ENCODE results near the gene CDC26. TPM values are rescaled to one million over a fixed set of nuclear protein-coding genes. Genes with fewer than 3 reads are reported as not detected.

CDC26 gene
- total RNA-seq, 1 experiment from 2014 or later, result 51.6 TPM

DNA sequence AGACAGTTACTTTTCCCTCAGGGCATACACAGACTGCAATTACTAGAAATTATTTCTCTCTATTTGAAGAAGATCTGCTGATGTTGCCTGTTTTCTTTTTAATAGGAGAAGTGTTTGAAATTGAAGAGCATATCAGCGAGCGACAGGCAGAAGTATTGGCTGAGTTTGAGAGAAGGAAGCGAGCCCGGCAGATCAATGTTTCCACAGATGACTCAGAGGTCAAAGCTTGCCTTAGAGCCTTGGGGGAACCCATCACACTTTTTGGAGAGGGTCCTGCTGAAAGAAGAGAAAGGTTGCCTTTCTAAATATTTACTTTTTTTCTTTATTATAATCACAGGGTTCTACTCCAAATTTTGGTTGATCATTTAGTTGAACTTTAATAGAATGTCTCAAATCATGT, 3.5 kb upstream of the CDC26 start:
- Mint-ChIP-seq H3K36me3 (ENCODE audit: insufficient read depth, unreplicated experiment) (peaks cover 68% of the 10 kb centered on the region), H3K27ac (ENCODE audit: low read depth, unreplicated experiment) (no peak overlapping the region), H3K9me3 (ENCODE audit: unreplicated experiment) (no peaks in the 10 kb centered on the region), H3K4me3 (ENCODE audit: unreplicated experiment) (no peak overlapping the region), H3K4me1 (ENCODE audit: insufficient read depth, unreplicated experiment) (peaks cover 15% of the 10 kb centered on the region), H3K27me3 (ENCODE audit: insufficient read depth, unreplicated experiment) (no peaks in the 10 kb centered on the region)
- POLR2A ChIA-PET, result interaction anchor here (8.1 kb wide), 1 partner anchor 58 kb away, joined by 99 read pairs; the partner anchor contains the start of genes FKBP15 and SLC31A1
- no TSS peak for BruUV-seq (replicated peaks)
- CTCF ChIA-PET, result no interaction called here
- no peak for DNase-seq (ENCODE audit: unreplicated experiment)
- no peak for TF ChIP-seq CTCF (IDR thresholded peaks at IDR 0.05; ENCODE audit: unreplicated experiment)
- intact Hi-C loops (cut with micrococcal nuclease), result no loop called here

- no peaks in the 10 kb centered on the region for H3K9me3 Mint-ChIP-seq (ENCODE audit: unreplicated experiment)
- DNase-seq (ENCODE audit: unreplicated experiment), result peak; percentile 72
These were observed 757 bp downstream of the CDC26 start for GRCh38 chr9:113274474-113275156.

DNA sequence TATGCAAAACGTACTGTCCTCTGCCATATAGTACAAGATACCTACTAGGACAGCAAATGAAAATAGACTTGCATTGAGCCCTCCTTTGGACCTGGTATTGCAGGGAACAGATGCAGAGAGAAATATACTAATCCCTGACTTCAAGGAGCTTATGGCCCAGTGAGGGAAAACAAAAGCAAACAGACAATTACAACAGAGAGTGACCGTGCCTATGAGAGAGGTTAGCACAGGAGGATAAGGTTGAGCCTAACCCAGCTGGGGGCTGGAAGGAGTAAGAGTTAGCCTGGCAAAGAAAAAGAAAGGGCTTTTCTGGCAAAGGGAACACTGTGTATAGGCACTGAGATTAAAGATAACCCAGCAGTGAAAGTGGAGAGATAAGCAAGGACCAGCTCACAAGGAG, 5.5 kb downstream of the CDC26 start:
- no peak overlapping the region for H3K27ac Mint-ChIP-seq (ENCODE audit: low read depth, unreplicated experiment)
- no peaks in the 10 kb centered on the region for H3K9me3 Mint-ChIP-seq (ENCODE audit: unreplicated experiment)
- intact Hi-C loops (cut with micrococcal nuclease), result no loop called here
- H3K4me1 Mint-ChIP-seq (ENCODE audit: insufficient read depth, unreplicated experiment), result peaks cover 12% of the 10 kb centered on the region
- BruUV-seq (replicated peaks), result no TSS peak
- TF ChIP-seq CTCF (IDR thresholded peaks at IDR 0.05; ENCODE audit: unreplicated experiment), result no peak
- peaks cover 65% of the 10 kb centered on the region for H3K36me3 Mint-ChIP-seq (ENCODE audit: insufficient read depth, unreplicated experiment)
- no peak for DNase-seq (ENCODE audit: unreplicated experiment)
- CTCF ChIA-PET, result interaction anchor here (0.8 to 1.5 kb wide), 4 partner anchors 10 to 389 kb away, joined by 3 to 4 read pairs (median 3); no protein-coding TSS in a partner anchor
- H3K27me3 Mint-ChIP-seq (ENCODE audit: insufficient read depth, unreplicated experiment), result no peaks in the 10 kb centered on the region
- H3K4me3 Mint-ChIP-seq (ENCODE audit: unreplicated experiment), result no peak overlapping the region
- POLR2A ChIA-PET, result interaction anchor here (0.9 to 1.3 kb wide), 3 partner anchors 47 to 141 kb away, joined by 3 to 4 read pairs (median 4); partner anchors contain the start of genes C9orf43, FKBP15, POLE3 and SLC31A1

More at GRCh38 chr9:113274474-113275156, 757 bp downstream of the CDC26 start:
- no peaks in the 10 kb centered on the region for H3K27me3 Mint-ChIP-seq (ENCODE audit: insufficient read depth, unreplicated experiment)
- H3K27ac Mint-ChIP-seq (ENCODE audit: low read depth, unreplicated experiment), result no peak overlapping the region
- no peak overlapping the region for H3K4me3 Mint-ChIP-seq (ENCODE audit: unreplicated experiment)
- intact Hi-C loops (cut with micrococcal nuclease), result loop anchor here (1.0 to 2.0 kb wide), 2 partner anchors 124 to 127 kb away; partner anchors contain the start of genes ALAD and SLC31A2
- no TSS peak for BruUV-seq (replicated peaks)
- ChIA-PET POLR2A (interaction anchor here (0.6 to 8.1 kb wide), 30 partner anchors 9 to 895 kb away, joined by 3 to 99 read pairs (median 4); partner anchors contain the start of genes ALAD, C9orf43, FKBP15 and HDHD3), CTCF (interaction anchor here (0.6 to 7.2 kb wide), 43 partner anchors 8 to 1000 kb away, joined by 3 to 141 read pairs (median 4); partner anchors contain the start of genes ALAD, C9orf43, FKBP15 and HDHD3)
- peaks cover 64% of the 10 kb centered on the region for H3K36me3 Mint-ChIP-seq (ENCODE audit: insufficient read depth, unreplicated experiment)
- H3K4me1 Mint-ChIP-seq (ENCODE audit: insufficient read depth, unreplicated experiment), result peaks cover 12% of the 10 kb centered on the region
- peak; percentile 55 for TF ChIP-seq CTCF (IDR thresholded peaks at IDR 0.05; ENCODE audit: unreplicated experiment)

DNA sequence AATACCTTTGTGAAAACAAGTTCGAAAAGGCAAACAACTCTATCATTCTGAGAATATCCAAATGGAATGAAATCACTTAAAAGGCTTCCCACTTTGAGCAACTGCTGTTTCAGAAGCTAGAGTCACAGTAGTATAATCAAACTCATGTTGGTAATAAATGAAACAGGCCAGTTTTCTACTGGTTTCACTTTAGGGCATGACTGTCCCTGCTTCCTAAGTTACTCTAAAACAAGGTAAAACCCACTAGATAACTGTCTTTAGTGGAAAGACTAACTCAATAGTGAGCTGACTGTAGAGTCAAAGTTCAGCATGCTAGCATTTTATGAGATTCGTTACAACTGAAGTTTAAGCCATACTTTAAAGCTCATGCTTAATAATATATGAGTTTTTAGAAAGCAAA, 6.0 kb downstream of the CDC26 start:
- BruUV-seq (replicated peaks), result no TSS peak
- ChIA-PET CTCF (interaction anchor here (0.6 to 1.5 kb wide), 8 partner anchors 9 to 406 kb away, joined by 3 to 4 read pairs (median 3); partner anchors contain the start of gene SLC31A1), POLR2A (interaction anchor here (0.9 to 1.3 kb wide), 2 partner anchors 47 to 48 kb away, joined by 3 to 4 read pairs; partner anchors contain the start of genes FKBP15 and SLC31A1)
- no peak overlapping the region for H3K27ac Mint-ChIP-seq (ENCODE audit: low read depth, unreplicated experiment)
- TF ChIP-seq CTCF (IDR thresholded peaks at IDR 0.05; ENCODE audit: unreplicated experiment), result no peak
- no peak overlapping the region for H3K4me3 Mint-ChIP-seq (ENCODE audit: unreplicated experiment)
- H3K4me1 Mint-ChIP-seq (ENCODE audit: insufficient read depth, unreplicated experiment), result peaks cover 11% of the 10 kb centered on the region
- DNase-seq (ENCODE audit: unreplicated experiment), result no peak
- H3K36me3 Mint-ChIP-seq (ENCODE audit: insufficient read depth, unreplicated experiment), result peaks cover 69% of the 10 kb centered on the region
- intact Hi-C loops (cut with micrococcal nuclease), result no loop called here
- no peaks in the 10 kb centered on the region for H3K9me3 Mint-ChIP-seq (ENCODE audit: unreplicated experiment)
- H3K27me3 Mint-ChIP-seq (ENCODE audit: insufficient read depth, unreplicated experiment), result no peaks in the 10 kb centered on the region

All from MCF 10A (cell line).